CD4-positive, alpha-beta T cell treated with Interleukin-6 at 100 ng/mL for 8 hours (primary cell): ENCODE measurements around the gene CCDC195.

Experiments
- DNase-seq: peaks from one replicate; pipeline ENCODE4 v3.0.0-alpha.2; 2020; ENCODE audit warnings: mixed read lengths, low spot score

CCDC195 gene

GRCh38 chr2:224716201-224716600 is at the start of gene CCDC195:
TSS of gene CCDC195 (minus strand) at chr2:224716365. CDS start at chr2:224716365, 0 bp downstream.
- DNase-seq: no peak

GRCh38 chr2:224764565-224765236 is 48.5 kb upstream of the CCDC195 start:
- DNase-seq: peak; percentile 40

GRCh38 chr2:224757934-224758548 is 41.9 kb upstream of the CCDC195 start:
- no peak for DNase-seq

- no peak for DNase-seq
Measured at GRCh38 chr2:224753743-224754540, 37.8 kb upstream of the CCDC195 start.

GRCh38 chr2:224751996-224752698 is 36.0 kb upstream of the CCDC195 start:
- no peak for DNase-seq

- no peak for DNase-seq
Measured at GRCh38 chr2:224749136-224749535, 33.0 kb upstream of the CCDC195 start.

GRCh38 chr2:224747765-224748164 is 31.6 kb upstream of the CCDC195 start:
- DNase-seq: no peak

- no peak for DNase-seq
Measured at GRCh38 chr2:224736227-224736626, 20.1 kb upstream of the CCDC195 start.

- no peak for DNase-seq
Measured at GRCh38 chr2:224734949-224735348, 18.8 kb upstream of the CCDC195 start.

- no peak for DNase-seq
Measured at GRCh38 chr2:224731665-224732064, 15.5 kb upstream of the CCDC195 start.

GRCh38 chr2:224729435-224729834 is 13.3 kb upstream of the CCDC195 start:
- no peak for DNase-seq

GRCh38 chr2:224724331-224724730 is 8.2 kb upstream of the CCDC195 start:
- no peak for DNase-seq

- no peak for DNase-seq
Measured at GRCh38 chr2:224723586-224724217, 7.5 kb upstream of the CCDC195 start.

GRCh38 chr2:224722770-224723169 is 6.6 kb upstream of the CCDC195 start:
- no peak for DNase-seq

- no peak for DNase-seq
Measured at GRCh38 chr2:224722250-224722649, 6.1 kb upstream of the CCDC195 start.

GRCh38 chr2:224716921-224717320 is 756 bp upstream of the CCDC195 start:
- no peak for DNase-seq

- no peak for DNase-seq
Measured at GRCh38 chr2:224711859-224712665, 4.1 kb downstream of the CCDC195 start.

GRCh38 chr2:224711381-224711780 is 4.8 kb downstream of the CCDC195 start:
- no peak for DNase-seq

- DNase-seq: no peak
Measured at GRCh38 chr2:224709301-224709700, 6.9 kb downstream of the CCDC195 start.

GRCh38 chr2:224694502-224694901 is 21.7 kb downstream of the CCDC195 start:
- no peak for DNase-seq

GRCh38 chr2:224691563-224691962 is 24.6 kb downstream of the CCDC195 start:
- DNase-seq: no peak
